Fibroblast of lung (primary cell): ENCODE data around the gene CENPVL1. TPM values are rescaled to one million over a fixed set of nuclear protein-coding genes. Genes with fewer than 3 reads are reported as not detected.

Source experiments
- DNase-seq, 2 donors: peaks; one replicate each; pipeline versions ENCODE4 v3.0.0 to v3.0.0-alpha.2; 2010; ENCODE audit warnings: low read depth in 2 of 2
- H2AFZ ChIP-seq: 2 replicates; pipeline ENCODE4 v1.5.1; 2012; ENCODE audit warnings: low read length, control low read depth, inconsistent platforms
- H3K27ac ChIP-seq: 2 replicates; pipeline ENCODE4 v1.5.1; 2011; ENCODE audit warnings: low read length, control low read depth; ENCODE audit not compliant: insufficient read depth
- H3K27me3 ChIP-seq: 2 replicates; pipeline ENCODE4 v1.5.1; 2011; ENCODE audit warnings: mild to moderate bottlenecking, low read length; ENCODE audit not compliant: control insufficient read depth, insufficient read depth
- H3K36me3 ChIP-seq: 2 replicates; pipeline ENCODE4 v1.5.1; 2011; ENCODE audit warnings: low read length; ENCODE audit not compliant: control insufficient read depth, insufficient read depth
- H3K4me1 ChIP-seq: 2 replicates; pipeline ENCODE4 v1.5.1; 2011; ENCODE audit warnings: low read length; ENCODE audit not compliant: control insufficient read depth, insufficient read depth; ENCODE audit errors: extremely low read depth
- H3K4me2 ChIP-seq: 2 replicates; pipeline ENCODE4 v1.5.1; 2011; ENCODE audit warnings: low read length, control low read depth; ENCODE audit not compliant: insufficient read depth; ENCODE audit errors: extremely low read depth
- H3K4me3 ChIP-seq, 4 experiments: fragments of 200-600 bp in 1 of 4; sonication (generic) in 1 of 4; replicated peaks in 1 of 4; 2 replicates each; pipeline ENCODE4 v1.5.1; 2011 to 2016; ENCODE audit warnings: low read length in 4 of 4, low read depth in 3 of 4, mild to moderate bottlenecking in 3 of 4, control low read depth in 2 of 4, inconsistent platforms in 1 of 4, mixed read lengths in 1 of 4; ENCODE audit not compliant: insufficient read depth in 1 of 4; ENCODE audit errors: control extremely low read depth in 1 of 4
- H3K79me2 ChIP-seq: 2 replicates; pipeline ENCODE4 v1.5.1; 2012; ENCODE audit warnings: mild to moderate bottlenecking, low read length, inconsistent platforms; ENCODE audit not compliant: control insufficient read depth, insufficient read depth
- H3K9ac ChIP-seq: 2 replicates; pipeline ENCODE4 v1.5.1; 2011; ENCODE audit warnings: mild to moderate bottlenecking, low read length, control low read depth; ENCODE audit not compliant: insufficient read depth
- H3K9me3 ChIP-seq: 2 replicates; pipeline ENCODE4 v1.5.1; 2012; ENCODE audit warnings: low read depth, low read length; ENCODE audit not compliant: control insufficient read depth, insufficient read depth
- H4K20me1 ChIP-seq: 2 replicates; pipeline ENCODE4 v1.5.1; 2011; ENCODE audit warnings: low read length; ENCODE audit not compliant: control insufficient read depth, insufficient read depth; ENCODE audit errors: extremely low read depth
- CTCF ChIP-seq, 2 donors: IDR thresholded peaks in 1 of 2; conservative IDR thresholded peaks in 1 of 2; 1 replicate in 1 of 2; 2 replicates in 1 of 2; pipeline ENCODE4 v1.5.1; 2011 to 2012; ENCODE audit warnings: low read length in 2 of 2, control low read depth in 1 of 2, inconsistent platforms in 1 of 2, low read depth in 1 of 2, mild to moderate bottlenecking in 1 of 2
- EZH2 ChIP-seq: IDR thresholded peaks from 2 replicates; pipeline ENCODE4 v1.5.1; 2012; ENCODE audit warnings: low read length, control low read depth, mild to moderate bottlenecking; ENCODE audit errors: missing control alignments
- polyA plus RNA-seq, 2 donors: library from polyadenylated mRNA; depleted of rRNA in 1 of 2; stranded (reverse) in 1 of 2; unstranded in 1 of 2; fragments of >200 nt; gene quantifications; 2 replicates each; pipeline ENCODE4 v1.2.1, GENCODE V29; 2011 to 2012; ENCODE audit warnings: missing spikeins in 1 of 2
- total RNA-seq: library from RNA; depleted of rRNA; stranded (reverse); fragments of >200 nt; gene quantifications from 2 replicates; pipeline ENCODE4 v1.2.1, GENCODE V29; 2014

The CENPVL1 gene
- total and polyA plus RNA-seq, 2 donors (not counting 1 experiment from before 2014, with no cell fraction given): not detected

DNA sequence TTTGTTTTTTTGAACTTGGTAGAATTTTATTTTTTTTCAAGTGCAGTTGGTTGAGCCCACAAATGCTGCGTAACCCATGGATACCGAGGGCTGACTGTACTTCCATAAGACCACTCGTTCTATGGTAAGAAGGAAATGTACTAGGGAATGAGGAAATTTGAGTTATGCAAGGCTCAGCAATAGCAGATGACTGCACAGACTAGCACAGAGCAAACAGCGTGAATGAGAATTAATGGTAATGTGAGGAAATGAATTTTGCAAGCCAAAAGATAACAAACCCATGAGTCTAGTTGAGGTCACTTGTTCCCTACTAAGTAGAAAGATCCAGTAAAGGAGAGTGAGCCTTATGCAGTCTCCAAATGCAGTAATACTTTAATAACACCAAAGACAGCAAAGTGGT is 50.3 kb downstream of the CENPVL1 start:
- Histone ChIP-seq H3K79me2 (no peaks in the 10 kb centered on the region), H4K20me1 (no peaks in the 10 kb centered on the region), H3K36me3 (no peaks in the 10 kb centered on the region), H3K27me3 (no peaks in the 10 kb centered on the region), H3K27ac (no peak overlapping the region), H3K4me3 (no peak overlapping the region), H3K9ac (no peak overlapping the region), H3K4me1 (no peaks in the 10 kb centered on the region), H2AFZ (no peak overlapping the region), H3K4me2 (no peak overlapping the region), H3K9me3 (no peaks in the 10 kb centered on the region)
- no peak for DNase-seq
- no peak for TF ChIP-seq CTCF (conservative IDR thresholded peaks at IDR 0.05 in 1 of 2, IDR thresholded peaks at IDR 0.05 in 1 of 2; ENCODE audit: low read depth in 1 of 2, low read length in 2 of 2)
- TF ChIP-seq EZH2: no peak

Other genes with a start within 250 kb of the CENPVL1 start
- 7.1 and 7.7 TPM in 2 replicates for gene NUDT11, start 213.9 kb upstream of the CENPVL1 start, total RNA-seq
- gene NUDT11, start 213.9 kb upstream of the CENPVL1 start, polyA plus RNA-seq: 15.2 and 16.0 TPM in 2 replicates
- gene CENPVL3, start 91.6 kb upstream of the CENPVL1 start, total RNA-seq: not detected in 2 replicates
- not detected in 2 replicates for gene CENPVL3, start 91.6 kb upstream of the CENPVL1 start, polyA plus RNA-seq
- not detected in 2 replicates for gene CENPVL2, start 27.7 kb upstream of the CENPVL1 start, total RNA-seq
- not detected in 2 replicates for gene CENPVL2, start 27.7 kb upstream of the CENPVL1 start, polyA plus RNA-seq
- gene GSPT2, start 32.9 kb downstream of the CENPVL1 start, total RNA-seq: 5.9 and 7.1 TPM in 2 replicates
- gene GSPT2, start 32.9 kb downstream of the CENPVL1 start, polyA plus RNA-seq: 6.2 and 6.4 TPM in 2 replicates
- gene MAGED1, start 183.1 kb downstream of the CENPVL1 start, total RNA-seq: 46.0 and 72.0 TPM in 2 replicates
- gene MAGED1, start 183.1 kb downstream of the CENPVL1 start, polyA plus RNA-seq: 334 and 390 TPM in 2 replicates